Heart left ventricle (tissue), 16 donors: ENCODE data around the gene PAX2. TPM values are rescaled to one million over a fixed set of nuclear protein-coding genes. Genes with fewer than 3 reads are reported as not detected.

Source experiments
- ATAC-seq, 4 donors: fragments of 200-7000 bp; cut with Tn5 transposase; one replicate each; pipeline ENCODE4 v1.9.1; 2020 to 2022; ENCODE audit warnings: moderate library complexity in 4 of 4, mild to moderate bottlenecking in 3 of 4, moderate number of reproducible peaks in 1 of 4
- DNase-seq, 5 donors: peaks; one replicate each; pipeline ENCODE4 v3.0.0-alpha.2; 2020
- H3K27ac ChIP-seq, 12 donors: fragments of 200-600 bp; sonication (generic) in 4 of 12; one replicate each; pipeline versions ENCODE4 v1.5.0 to v1.8.0; 2016 to 2022; ENCODE audit warnings: mild to moderate bottlenecking in 2 of 12
- H3K27me3 ChIP-seq, 9 donors: fragments of 200-600 bp; sonication (generic) in 2 of 9; one replicate each; pipeline versions ENCODE4 v1.5.1 to v1.8.0; 2016 to 2022; ENCODE audit warnings: mild to moderate bottlenecking in 3 of 9
- H3K36me3 ChIP-seq, 9 donors: fragments of 200-600 bp; sonication (generic) in 2 of 9; one replicate each; pipeline versions ENCODE4 v1.5.0 to v1.8.0; 2018 to 2022; ENCODE audit warnings: mild to moderate bottlenecking in 2 of 9
- H3K4me1 ChIP-seq, 12 donors: fragments of 200-600 bp; sonication (generic) in 4 of 12; one replicate each; pipeline versions ENCODE4 v1.5.0 to v1.8.0; 2016 to 2022; ENCODE audit warnings: mild to moderate bottlenecking in 3 of 12
- H3K4me3 ChIP-seq, 12 donors: fragments of 200-600 bp; sonication (generic) in 4 of 12; one replicate each; pipeline versions ENCODE4 v1.5.0 to v1.8.0; 2017 to 2022; ENCODE audit warnings: mild to moderate bottlenecking in 9 of 12, moderate library complexity in 4 of 12
- H3K9me3 ChIP-seq, 12 donors: fragments of 200-600 bp; sonication (generic) in 4 of 12; one replicate each; pipeline versions ENCODE4 v1.5.0 to v1.8.0; 2016 to 2022; ENCODE audit warnings: mild to moderate bottlenecking in 1 of 12
- CTCF ChIP-seq, 12 donors: fragments of 200-600 bp; sonication (generic) in 4 of 12; IDR thresholded peaks; one replicate each; pipeline versions ENCODE4 v1.5.0 to v1.8.0; 2018 to 2022; ENCODE audit warnings: antibody characterized with exemption in 12 of 12, mild to moderate bottlenecking in 5 of 12
- POLR2A ChIP-seq, 2 donors: fragments of 450-650 bp; IDR thresholded peaks; one replicate each; pipeline ENCODE4 v1.6.1; 2017; ENCODE audit warnings: antibody characterized with exemption in 2 of 2, mild to moderate bottlenecking in 2 of 2, moderate library complexity in 2 of 2
- WGBS, 4 donors: extraction: QIAGEN DNeasy Blood & Tissue Kit in 2 of 4; methylation state at CpG; one replicate each; pipeline versions ENCODE4 v1.1.5 to v1.1.7; 2013 to 2018; 5-methylcytosine and 5-hydroxymethylcytosine counted together
- intact Hi-C, 10 donors: fragments of 100-400 bp; cut with DNase I; formaldehyde crosslinking; loops; one replicate each; pipeline versions ENCODE4 v1.11.1 to v1.14.2; 2022
- polyA plus RNA-seq, 2 donors: library from polyadenylated mRNA; stranded (reverse); fragments of 200-250 nt; gene quantifications; one replicate each; pipeline ENCODE4 v1.2.3, GENCODE V29; 2013
- total RNA-seq, 9 donors: library from RNA; depleted of rRNA in 2 of 9; stranded (reverse); fragments of >200 nt in 2 of 9; fragmentation: NEBNext Ultra II Directional in 3 of 9; extraction: Animal tissue kit (Norgen Biotek cat#: 25700) in 3 of 9; gene quantifications; one replicate each; pipeline versions ENCODE4 v1.1.0 to v1.2.4, GENCODE V29; 2016 to 2023
- donor health status: ischemic (EF 13 %, LVEDD 7.1; RV severe dilation, severe dysfunction).
- donor health status: healthy with polysubstance abuse.
- donor health status: DM: no; HTN: yes; CAD: no.
- donor health status: DM: no; HTN: no; CAD: no.
- donor health status: ischemic (EF 25% LVEDD 6.9; RV normal size, moderate dysfunction).
- donor health status: ischemic (EF 25% LVEDD 5.7; RV mildly dilated, moderate dysfunction).
- donor health status: healthy.
- donor health status: DM: yes; HTN: yes; CAD: no.
- donor health status: ischemic (EF 35%, LVEDD 5.7; RV mildly dilated, moderate dysfunction).
- donor health status: nonischemic (EF 11% LVEDD 7.7; RV severe dilation, severe dysfunction).
- donor health status: DM: yes; HTN: yes; CAD: no.
- donor health status: PGD.
- donor health status: ischemic (EF 29% LVEDD 5.4; RV normal size, mild dysfunction).
- donor health status: nonischemic (EF 23%, LVEDD 6.1; RV moderate dilation, normal function).

PAX2 gene
- total and polyA plus RNA-seq, 11 donors, result not detected

- ATAC-seq, result no peak
- Histone ChIP-seq H3K9me3 (no peaks in the 10 kb centered on the region), H3K4me3 (peak overlapping the region in 9 of 12 donors; percentile 11 to 41 (median 27)), H3K27ac (no peak overlapping the region), H3K27me3 (peaks cover 70 to 100% (median 97%) of the 10 kb centered on the region in 9 donors), H3K36me3 (no peaks in the 10 kb centered on the region), H3K4me1 (peaks cover 0 to 56% (median 36%) of the 10 kb centered on the region in 12 donors)
- TF ChIP-seq CTCF (IDR thresholded peaks at IDR 0.05) (no peak), POLR2A (IDR thresholded peaks at IDR 0.05) (no peak)
- intact Hi-C loops, result loop anchor here in 4 of 10 donors (10.0 kb wide), 1 partner anchor 184 kb away; no protein-coding TSS in a partner anchor
- 1 to 3% (median 2%) methylated on average over 45 to 56 of the region's 56 CpGs for WGBS, 4 donors
- DNase-seq, result no peak
These were observed 3.1 kb downstream of the PAX2 start for GRCh38 chr10:100748231-100749058.

- Histone ChIP-seq H3K27me3 (peaks cover 65 to 100% (median 97%) of the 10 kb centered on the region in 9 donors), H3K27ac (no peak overlapping the region), H3K4me1 (peaks cover 0 to 50% (median 32%) of the 10 kb centered on the region in 12 donors), H3K36me3 (no peaks in the 10 kb centered on the region), H3K9me3 (no peaks in the 10 kb centered on the region), H3K4me3 (no peak overlapping the region)
- DNase-seq, result no peak
- intact Hi-C loops, result loop anchor here in 4 of 10 donors (10.0 kb wide), 1 partner anchor 184 kb away; no protein-coding TSS in a partner anchor
- TF ChIP-seq POLR2A (IDR thresholded peaks at IDR 0.05) (no peak), CTCF (IDR thresholded peaks at IDR 0.05) (no peak)
- ATAC-seq, result no peak
- WGBS, 4 donors, result 1 to 4% (median 3%) methylated on average over 8 of the region's 8 CpGs
These were observed 3.6 kb downstream of the PAX2 start for GRCh38 chr10:100749059-100749308.

GRCh38 chr10:100749309-100750217 is 4.2 kb downstream of the PAX2 start:
- intact Hi-C loops, result loop anchor here in 4 of 10 donors (10.0 kb wide), 1 partner anchor 185 kb away; no protein-coding TSS in a partner anchor
- ATAC-seq (no peak), DNase-seq (no peak)
- Histone ChIP-seq H3K4me3 (no peak overlapping the region), H3K4me1 (peaks cover 0 to 45% (median 27%) of the 10 kb centered on the region in 12 donors), H3K27me3 (peaks cover 59 to 100% (median 96%) of the 10 kb centered on the region in 9 donors), H3K9me3 (no peaks in the 10 kb centered on the region), H3K36me3 (no peaks in the 10 kb centered on the region), H3K27ac (no peak overlapping the region)
- TF ChIP-seq POLR2A (IDR thresholded peaks at IDR 0.05), result no peak
- TF ChIP-seq CTCF (IDR thresholded peaks at IDR 0.05), result no peak
- WGBS, 4 donors, result 3 to 5% (median 4%) methylated on average over 43 to 50 of the region's 50 CpGs
